Dermis microvascular lymphatic vessel endothelial cell (primary cell): ENCODE results near the gene WASF2. TPM values are rescaled to one million over a fixed set of nuclear protein-coding genes. Genes with fewer than 3 reads are reported as not detected.
"Not testable (repeated sequence)": the region's sequence is repeated elsewhere in the genome, so short reads cannot be mapped to it uniquely, and the experiment has no call there.

ENCODE experiments used
- DNase-seq, 2 donors: peaks; one replicate each; pipeline versions ENCODE4 v3.0.0 to v3.0.0-alpha.2; 2010; ENCODE audit warnings: low read depth in 2 of 2
- total RNA-seq: library from RNA; depleted of rRNA; stranded (reverse); fragments of >200 nt; gene quantifications from 2 replicates; pipeline ENCODE4 v1.2.1, GENCODE V29; 2014

The WASF2 gene
- total RNA-seq, 1 donor from 2014 or later: 33.1 TPM

- no peak for DNase-seq
These were observed 32.0 kb upstream of the WASF2 start for GRCh38 chr1:27521861-27522431.

DNA sequence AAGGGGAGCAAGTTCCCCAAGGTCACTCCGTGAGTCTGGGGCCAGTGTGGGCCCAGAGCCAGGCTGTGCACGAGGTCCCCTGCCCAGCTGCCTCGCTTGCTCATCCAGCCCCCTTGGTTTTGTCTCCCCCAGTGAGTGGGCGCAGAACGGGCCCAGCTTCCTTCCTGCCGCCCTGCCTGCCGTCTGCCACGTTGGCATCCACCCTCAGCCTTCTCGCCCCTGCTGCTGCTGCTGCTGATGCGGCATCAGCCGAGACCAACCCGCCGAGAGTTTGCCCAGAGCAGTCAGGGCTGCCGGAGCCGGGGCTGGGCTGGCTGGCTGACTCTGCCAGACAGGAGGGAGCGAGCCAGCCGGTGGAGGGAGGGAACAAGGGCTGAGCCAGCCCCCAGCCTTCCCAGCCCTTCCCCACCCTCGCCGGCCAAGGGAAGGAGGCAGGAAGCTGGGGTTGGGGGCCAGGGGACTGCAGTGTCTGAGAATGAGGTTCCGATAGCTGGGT, 31.4 kb upstream of the WASF2 start:
- peak in 1 of 2 donors; percentile 57 for DNase-seq

GRCh38 chr1:27520651-27521050, 30.7 kb upstream of the WASF2 start:
- DNase-seq: no peak

GRCh38 chr1:27519331-27520258, 29.6 kb upstream of the WASF2 start:
- DNase-seq: no peak

- DNase-seq: no peak
These were observed 28.8 kb upstream of the WASF2 start for GRCh38 chr1:27518808-27519207.

DNA sequence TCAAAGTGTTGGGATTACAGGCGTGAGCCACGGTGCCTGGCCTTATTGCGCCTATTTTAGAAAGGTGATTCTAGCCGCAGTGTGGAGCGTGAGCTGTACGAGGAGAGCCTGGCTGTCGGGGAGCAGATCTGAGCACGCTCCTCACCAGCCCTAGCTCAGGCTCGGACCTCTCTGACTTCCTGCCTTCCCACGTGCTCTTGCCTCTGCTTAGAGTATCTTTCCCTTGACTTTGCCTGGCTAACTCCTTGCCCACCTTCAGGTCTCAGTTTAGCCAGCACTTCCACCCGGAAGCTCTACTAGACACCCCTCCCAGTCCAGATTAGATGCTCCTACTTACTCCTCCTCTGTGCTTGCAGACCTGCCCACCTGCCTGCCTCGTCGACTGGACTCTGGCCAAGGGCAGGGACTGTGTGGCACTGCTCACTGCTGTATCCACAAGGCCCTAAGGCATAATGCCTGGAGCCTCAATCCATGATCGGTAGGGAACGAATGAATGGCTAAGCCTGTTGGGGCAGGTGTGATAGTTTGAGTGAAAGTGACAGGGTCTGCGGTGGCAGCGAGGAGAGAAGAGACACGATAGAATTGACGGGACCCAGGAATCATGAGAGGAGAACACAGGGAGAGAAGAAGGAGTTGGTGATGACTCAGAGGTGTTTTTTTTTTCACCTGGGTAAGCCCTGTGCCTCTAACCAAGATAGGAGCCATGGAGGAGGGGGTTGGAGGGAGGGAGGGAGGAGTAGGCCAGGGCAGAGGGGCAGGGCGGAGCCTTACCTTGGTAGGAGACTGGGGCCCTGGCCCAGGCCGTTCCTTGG, 28.1 kb upstream of the WASF2 start:
- no peak for DNase-seq

- DNase-seq: no peak
These were observed 27.3 kb upstream of the WASF2 start for GRCh38 chr1:27517301-27517700.

GRCh38 chr1:27515626-27516025, 25.7 kb upstream of the WASF2 start:
- no peak for DNase-seq

- DNase-seq: no peak
These were observed 24.0 kb upstream of the WASF2 start for GRCh38 chr1:27513958-27514357.

GRCh38 chr1:27513528-27513927, 23.6 kb upstream of the WASF2 start:
- DNase-seq: no peak

DNA sequence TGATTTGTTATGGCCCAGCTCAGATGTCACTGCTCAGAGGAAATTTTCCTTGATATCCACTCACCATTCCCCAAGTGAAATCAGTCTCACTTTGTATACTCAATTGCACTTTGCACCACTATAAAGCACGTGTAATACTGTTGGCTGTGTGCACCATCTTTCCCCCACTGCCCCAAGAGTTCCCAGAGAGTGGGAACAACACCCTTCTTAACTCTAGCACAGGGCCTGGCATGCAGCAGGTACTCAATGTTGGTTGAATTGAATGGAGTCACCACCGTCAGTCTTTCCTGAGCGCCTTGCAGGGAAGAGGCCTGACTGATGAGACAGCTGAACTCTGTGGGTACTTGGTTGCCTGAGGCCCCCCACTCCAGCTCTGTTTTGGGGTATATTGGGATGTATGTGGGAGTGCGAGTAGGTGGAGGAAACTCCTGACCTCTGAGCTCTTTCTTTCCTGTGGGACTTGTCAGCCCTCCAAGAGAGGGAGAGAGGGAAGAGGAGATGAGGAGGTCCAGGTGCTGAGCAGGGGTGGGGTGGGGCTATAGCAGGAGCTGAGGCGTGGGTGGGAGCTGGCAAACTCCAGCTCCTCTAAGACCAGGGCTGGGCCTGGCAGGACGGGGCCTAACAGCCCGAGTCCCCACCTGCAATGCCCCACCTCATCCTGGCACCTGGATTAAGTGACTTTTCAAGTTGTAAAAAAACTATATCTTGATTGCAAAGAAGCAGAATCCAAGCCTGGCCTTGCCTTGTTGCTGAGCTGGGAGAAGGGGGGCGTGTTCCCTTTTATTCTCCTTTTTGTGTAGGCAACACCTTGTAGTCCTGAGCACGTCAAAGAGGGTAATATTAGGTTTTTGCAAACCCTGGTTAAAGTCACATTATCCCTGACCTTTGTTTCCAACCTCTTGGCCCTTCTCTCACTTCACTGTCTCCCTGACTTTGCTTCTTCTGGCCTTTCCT, 19.4 kb upstream of the WASF2 start:
- no peak for DNase-seq

GRCh38 chr1:27507960-27508665, 18.1 kb upstream of the WASF2 start:
- DNase-seq: no peak

DNA sequence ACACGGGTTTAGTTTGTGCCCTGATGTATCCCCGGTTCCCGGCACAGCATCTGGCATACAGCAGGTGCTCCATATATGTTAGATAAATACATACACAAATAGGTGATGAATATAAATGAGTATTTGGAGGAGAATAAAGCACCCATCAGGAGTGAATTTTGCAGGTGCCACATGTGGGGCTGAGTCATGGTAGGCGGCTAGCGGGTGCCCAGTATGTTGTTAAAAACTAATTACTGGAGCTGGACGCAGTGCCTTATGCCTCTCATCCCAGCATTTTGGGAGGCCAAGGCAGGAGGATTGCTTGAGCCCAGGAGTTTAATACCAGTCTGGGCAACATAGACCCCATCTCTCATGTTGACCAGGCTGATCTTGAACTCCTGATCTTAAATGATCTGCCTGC, 16.7 kb upstream of the WASF2 start:
- no peak for DNase-seq

DNA sequence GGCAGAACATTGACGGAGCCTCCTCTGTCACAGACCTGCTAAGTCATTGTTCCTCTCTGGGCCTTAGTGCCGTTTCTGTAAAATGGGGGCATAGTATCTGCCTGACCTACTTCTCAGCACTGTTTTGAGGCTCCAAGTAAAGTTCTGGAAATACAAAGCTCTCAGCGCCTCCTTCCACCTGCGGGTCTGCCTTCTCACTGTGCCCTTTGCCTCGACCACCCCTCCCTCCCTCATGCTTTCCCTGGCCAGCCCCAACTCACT, 15.4 kb upstream of the WASF2 start:
- no peak for DNase-seq

DNA sequence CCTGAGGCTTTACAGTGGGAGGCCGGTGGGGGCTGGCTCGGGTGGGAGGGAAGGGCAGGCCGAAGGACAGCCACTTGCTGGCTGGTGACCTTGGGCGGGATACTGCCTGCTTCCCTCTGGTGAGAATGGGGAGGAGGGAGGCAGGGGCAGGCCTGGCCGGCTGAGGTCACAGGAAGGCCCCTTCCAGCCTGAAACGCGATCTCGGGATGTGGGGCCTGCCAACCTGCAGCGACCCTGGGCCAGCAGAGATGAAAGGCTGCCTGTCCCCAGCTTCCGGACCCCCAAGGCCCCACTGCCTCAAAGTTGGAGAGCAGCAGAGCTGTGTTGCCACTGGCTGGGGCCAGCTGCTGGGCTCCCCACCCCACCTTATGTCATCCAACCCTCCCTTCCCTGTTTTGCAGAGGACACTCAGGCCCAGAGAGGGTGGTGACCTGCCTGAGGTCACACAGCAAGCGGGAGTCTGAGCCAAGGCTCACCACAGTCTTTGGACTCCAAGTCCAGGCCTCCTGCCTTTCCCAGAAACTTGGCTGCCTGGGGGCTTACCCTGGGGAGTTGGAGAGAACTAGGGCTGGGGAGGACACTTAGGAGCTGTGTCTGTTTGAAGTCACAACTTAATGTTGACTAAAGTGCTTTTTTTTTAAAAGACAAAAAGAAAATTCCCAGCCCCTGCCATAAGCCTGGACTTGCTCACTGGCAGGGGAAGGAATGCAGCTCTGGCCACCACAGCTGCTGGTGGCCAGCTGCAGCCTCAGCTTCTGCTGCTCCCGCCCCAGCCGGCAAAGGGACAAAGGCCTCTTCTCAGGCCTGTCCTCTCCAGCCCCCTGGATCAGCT, 14.8 kb upstream of the WASF2 start:
- DNase-seq: peak; percentile 30 to 48

- DNase-seq: no peak
These were observed 14.0 kb upstream of the WASF2 start for GRCh38 chr1:27503844-27504587.

DNA sequence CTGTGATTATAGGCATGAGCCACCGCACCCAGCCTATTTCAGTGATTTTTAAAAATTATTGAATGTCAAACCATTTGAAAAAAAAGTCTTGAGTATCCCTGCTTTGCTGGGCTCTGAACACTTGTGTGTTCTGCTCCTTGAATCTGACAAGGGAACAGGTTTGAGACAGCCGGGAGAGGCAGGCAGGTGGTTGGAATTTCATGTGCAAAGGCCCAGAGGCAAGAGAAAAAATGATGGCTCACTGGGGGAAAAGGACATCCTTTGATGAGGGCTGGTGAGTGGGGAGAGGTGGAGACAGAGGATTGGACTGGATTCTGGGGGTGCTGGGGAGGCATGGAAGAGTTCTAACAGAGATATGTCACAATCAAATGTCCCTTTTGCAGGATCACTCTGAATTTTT, 13.1 kb upstream of the WASF2 start:
- DNase-seq: no peak

GRCh38 chr1:27501159-27501558, 11.2 kb upstream of the WASF2 start:
- DNase-seq: not testable (repeated sequence)

GRCh38 chr1:27499142-27499541, 9.2 kb upstream of the WASF2 start:
- DNase-seq: no peak
